Neural crest cell (in vitro differentiated cells): ENCODE results near the gene KDM4B. TPM values are rescaled to one million over a fixed set of nuclear protein-coding genes. Genes with fewer than 3 reads are reported as not detected.

ENCODE experiments used
- DNase-seq: peaks from one replicate; pipeline ENCODE4 v3.0.0; 2021; ENCODE audit warnings: low read depth, mixed read lengths, low spot score
- H3K27ac Mint-ChIP-seq: one replicate; pipeline ENCODE4 v1.8.0; 2021; ENCODE audit warnings: mild to moderate bottlenecking, mixed read lengths; ENCODE audit not compliant: unreplicated experiment
- H3K27me3 Mint-ChIP-seq: 2 replicates; pipeline ENCODE4 v1.8.0; 2021; ENCODE audit warnings: low read depth, mild to moderate bottlenecking, mixed read lengths
- H3K36me3 Mint-ChIP-seq: 2 replicates; pipeline ENCODE4 v1.8.0; 2021; ENCODE audit warnings: low read depth, mild to moderate bottlenecking, mixed read lengths
- H3K4me1 Mint-ChIP-seq: 2 replicates; pipeline ENCODE4 v1.8.0; 2021; ENCODE audit warnings: mixed read lengths
- H3K4me3 Mint-ChIP-seq: one replicate; pipeline ENCODE4 v1.8.0; 2021; ENCODE audit warnings: mild to moderate bottlenecking, mixed read lengths
- H3K9me3 Mint-ChIP-seq: 2 replicates; pipeline ENCODE4 v1.8.0; 2021; ENCODE audit warnings: mixed read lengths
- total RNA-seq: library from RNA; stranded (reverse); gene quantifications from 2 replicates; pipeline ENCODE4 v1.2.1, GENCODE V29; 2021
- TF ChIP-seq, protein P1 (sequence below): fragments of 200-600 bp; sonication (generic); conservative IDR thresholded peaks from 2 replicates; pipeline ENCODE4 v1.5.0; 2021; ENCODE audit warnings: antibody characterized with exemption, mild to moderate bottlenecking

KDM4B gene
- total RNA-seq, 1 donor from 2014 or later = 45.4 TPM

DNA sequence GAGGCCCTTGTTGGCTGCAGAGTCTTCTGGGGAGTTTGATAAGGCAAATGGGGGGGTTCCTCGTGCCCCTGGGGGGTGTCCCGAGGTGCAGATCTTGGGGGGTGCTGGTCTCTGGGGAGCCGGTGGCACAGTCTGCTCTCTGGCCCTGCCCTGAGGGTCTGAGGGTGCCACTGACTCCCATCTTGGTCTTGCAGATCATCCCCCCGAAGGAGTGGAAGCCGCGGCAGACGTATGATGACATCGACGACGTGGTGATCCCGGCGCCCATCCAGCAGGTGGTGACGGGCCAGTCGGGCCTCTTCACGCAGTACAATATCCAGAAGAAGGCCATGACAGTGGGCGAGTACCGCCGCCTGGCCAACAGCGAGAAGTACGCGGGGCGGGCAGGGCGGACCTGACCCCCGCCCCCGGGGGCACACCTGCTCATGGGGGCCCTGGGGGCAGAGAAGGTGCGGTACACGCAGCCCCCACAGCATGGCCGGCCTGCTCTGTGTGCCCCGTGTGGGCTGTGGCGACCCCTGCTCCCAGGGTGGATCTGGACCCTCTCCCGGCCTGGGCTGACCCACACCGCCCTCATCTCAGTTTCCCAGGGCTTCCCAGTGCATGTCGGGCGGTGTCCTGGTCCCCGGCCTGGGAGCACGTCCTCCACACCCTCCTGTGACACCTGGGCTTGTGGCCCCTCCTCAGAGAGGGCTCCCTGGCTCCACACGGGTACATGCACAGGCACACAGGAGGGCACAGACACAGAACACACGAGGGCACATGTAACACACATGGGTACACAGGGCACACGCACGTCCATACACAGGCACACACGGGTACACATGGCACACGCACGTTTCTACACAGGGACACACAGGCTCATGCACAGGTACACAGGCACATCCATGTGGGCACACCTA lies 71.0 kb downstream of the KDM4B start:
- no peaks in the 10 kb centered on the region for H3K9me3 Mint-ChIP-seq
- peaks cover 9% of the 10 kb centered on the region for H3K36me3 Mint-ChIP-seq
- H3K27ac Mint-ChIP-seq = no peak overlapping the region
- no peak for DNase-seq
- no peaks in the 10 kb centered on the region for H3K27me3 Mint-ChIP-seq
- no peak overlapping the region for H3K4me3 Mint-ChIP-seq
- TF ChIP-seq, protein P1, sequence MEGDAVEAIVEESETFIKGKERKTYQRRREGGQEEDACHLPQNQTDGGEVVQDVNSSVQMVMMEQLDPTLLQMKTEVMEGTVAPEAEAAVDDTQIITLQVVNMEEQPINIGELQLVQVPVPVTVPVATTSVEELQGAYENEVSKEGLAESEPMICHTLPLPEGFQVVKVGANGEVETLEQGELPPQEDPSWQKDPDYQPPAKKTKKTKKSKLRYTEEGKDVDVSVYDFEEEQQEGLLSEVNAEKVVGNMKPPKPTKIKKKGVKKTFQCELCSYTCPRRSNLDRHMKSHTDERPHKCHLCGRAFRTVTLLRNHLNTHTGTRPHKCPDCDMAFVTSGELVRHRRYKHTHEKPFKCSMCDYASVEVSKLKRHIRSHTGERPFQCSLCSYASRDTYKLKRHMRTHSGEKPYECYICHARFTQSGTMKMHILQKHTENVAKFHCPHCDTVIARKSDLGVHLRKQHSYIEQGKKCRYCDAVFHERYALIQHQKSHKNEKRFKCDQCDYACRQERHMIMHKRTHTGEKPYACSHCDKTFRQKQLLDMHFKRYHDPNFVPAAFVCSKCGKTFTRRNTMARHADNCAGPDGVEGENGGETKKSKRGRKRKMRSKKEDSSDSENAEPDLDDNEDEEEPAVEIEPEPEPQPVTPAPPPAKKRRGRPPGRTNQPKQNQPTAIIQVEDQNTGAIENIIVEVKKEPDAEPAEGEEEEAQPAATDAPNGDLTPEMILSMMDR = no peak
- peaks cover 21% of the 10 kb centered on the region for H3K4me1 Mint-ChIP-seq

DNA sequence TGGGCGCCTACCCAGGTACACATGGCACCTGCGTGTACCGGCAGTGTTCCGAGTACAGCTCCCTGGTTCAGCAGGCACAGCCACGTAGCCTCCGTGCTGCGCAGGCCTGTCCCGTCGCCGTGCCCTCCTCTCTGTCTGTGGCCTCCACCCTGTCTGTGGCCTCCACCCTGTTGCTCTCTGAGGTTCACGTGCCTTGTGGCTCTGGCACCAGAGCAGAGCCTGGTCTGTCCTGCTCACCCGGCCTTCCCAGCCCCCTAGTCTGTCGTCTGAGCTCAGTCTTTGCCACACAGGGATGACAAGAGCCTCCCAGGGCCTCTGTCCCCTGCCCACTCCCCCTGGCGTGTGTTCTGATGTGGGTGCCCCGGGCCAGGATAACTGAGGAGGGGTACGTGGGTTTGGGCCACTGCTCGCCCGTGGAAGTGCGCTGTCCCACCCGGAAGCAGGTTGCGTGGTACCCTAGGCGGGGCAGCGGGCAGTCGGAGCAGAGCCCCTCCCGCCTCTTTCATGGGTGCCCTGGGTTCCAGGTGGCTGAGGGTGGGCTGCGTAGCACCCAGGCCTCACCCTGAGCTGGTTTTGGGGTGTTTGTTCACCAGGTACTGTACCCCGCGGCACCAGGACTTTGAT lies 71.7 kb downstream of the KDM4B start:
- TF ChIP-seq, protein P1 = no peak
- no peak for DNase-seq
- H3K36me3 Mint-ChIP-seq = peaks cover 12% of the 10 kb centered on the region
- peaks cover 17% of the 10 kb centered on the region for H3K4me1 Mint-ChIP-seq
- H3K4me3 Mint-ChIP-seq = no peak overlapping the region
- H3K9me3 Mint-ChIP-seq = no peaks in the 10 kb centered on the region
- no peaks in the 10 kb centered on the region for H3K27me3 Mint-ChIP-seq
- H3K27ac Mint-ChIP-seq = no peak overlapping the region

DNA sequence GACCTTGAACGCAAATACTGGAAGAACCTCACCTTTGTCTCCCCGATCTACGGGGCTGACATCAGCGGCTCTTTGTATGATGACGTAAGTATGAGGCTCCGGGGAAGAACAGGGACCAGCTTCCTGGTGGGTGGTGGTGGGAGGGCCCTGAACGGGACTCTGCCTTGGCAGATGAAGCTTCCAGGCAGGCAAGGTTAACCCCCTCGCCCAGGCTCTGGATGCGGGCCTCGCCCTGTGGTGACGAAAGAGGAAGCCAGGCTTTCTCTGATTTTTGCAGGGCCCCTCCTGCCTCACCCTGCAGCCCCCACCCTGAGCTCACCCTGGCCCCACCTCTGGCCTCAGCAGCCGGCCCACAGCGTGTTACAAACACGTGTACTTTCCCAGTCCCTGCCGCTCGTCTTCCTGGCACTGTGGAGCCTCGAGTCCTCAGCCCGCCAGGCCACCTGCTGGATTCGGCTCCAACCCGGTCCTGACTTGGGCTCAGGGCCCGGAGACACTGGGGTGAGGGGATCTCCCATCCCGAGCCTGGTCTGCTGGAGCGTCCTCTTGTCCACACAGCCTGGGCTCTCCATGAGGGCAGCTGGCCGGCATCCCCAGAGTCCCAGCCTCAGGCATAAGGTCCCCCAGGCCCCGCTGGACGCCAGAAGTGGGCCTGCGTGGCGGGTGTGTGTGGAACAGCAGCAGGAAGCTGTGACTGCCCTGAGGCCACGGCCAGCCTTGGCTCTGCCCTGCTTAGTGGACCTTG lies 72.4 kb downstream of the KDM4B start:
- DNase-seq = no peak
- TF ChIP-seq, protein P1 = no peak
- H3K9me3 Mint-ChIP-seq = no peaks in the 10 kb centered on the region
- peaks cover 14% of the 10 kb centered on the region for H3K36me3 Mint-ChIP-seq
- H3K4me3 Mint-ChIP-seq = no peak overlapping the region
- no peaks in the 10 kb centered on the region for H3K27me3 Mint-ChIP-seq
- H3K27ac Mint-ChIP-seq = no peak overlapping the region
- peaks cover 21% of the 10 kb centered on the region for H3K4me1 Mint-ChIP-seq

DNA sequence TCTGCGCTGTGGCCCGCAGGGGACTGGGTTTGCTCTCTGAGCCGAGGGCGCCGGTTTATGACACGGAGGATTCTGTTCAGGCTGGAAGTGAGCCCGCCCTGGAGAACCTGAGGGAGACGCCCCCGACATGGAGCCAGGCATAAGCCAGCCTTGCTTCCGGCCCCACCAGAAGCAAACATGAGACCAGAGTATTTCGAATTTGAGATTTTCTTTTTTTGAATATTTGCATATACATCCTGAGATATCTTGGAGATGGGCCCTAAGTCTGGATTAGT lies 72.9 kb downstream of the KDM4B start:
- TF ChIP-seq, protein P1 = no peak
- Mint-ChIP-seq H3K27me3 (no peaks in the 10 kb centered on the region), H3K27ac (no peak overlapping the region), H3K9me3 (no peaks in the 10 kb centered on the region), H3K36me3 (peaks cover 14% of the 10 kb centered on the region), H3K4me1 (peaks cover 18% of the 10 kb centered on the region), H3K4me3 (no peak overlapping the region)
- DNase-seq = no peak

DNA sequence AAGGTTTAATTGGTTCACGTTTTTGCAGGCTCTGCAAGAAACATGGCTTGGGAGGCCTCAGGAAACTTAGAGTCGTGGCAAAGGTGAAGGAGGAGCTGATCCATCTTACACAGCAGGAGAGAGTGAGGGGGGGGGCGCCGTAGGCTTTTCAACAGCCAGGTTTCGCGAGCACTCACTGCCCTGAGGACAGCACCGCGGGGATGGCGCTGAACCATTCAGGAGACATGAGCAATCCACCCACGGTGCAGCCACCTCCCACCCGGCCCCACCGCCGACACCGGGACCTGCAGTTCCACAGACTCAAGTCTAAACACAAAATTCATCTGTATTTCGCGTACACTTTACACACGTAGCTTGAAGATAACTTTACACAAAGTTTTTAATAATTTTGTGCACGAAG lies 73.6 kb downstream of the KDM4B start:
- Mint-ChIP-seq H3K27me3 (no peaks in the 10 kb centered on the region), H3K9me3 (no peaks in the 10 kb centered on the region), H3K4me3 (no peak overlapping the region), H3K27ac (no peak overlapping the region), H3K36me3 (peaks cover 14% of the 10 kb centered on the region), H3K4me1 (peaks cover 11% of the 10 kb centered on the region)
- no peak for DNase-seq
- TF ChIP-seq, protein P1 = no peak
